LHCN-M2 (cell line): ENCODE results near the gene MYO1A. TPM values are rescaled to one million over a fixed set of nuclear protein-coding genes. Genes with fewer than 3 reads are reported as not detected.
A peak's percentile ranks its signal among the peaks of the same experiment; 100 is the strongest.
"Not testable (repeated sequence)": the region's sequence is repeated elsewhere in the genome, so short reads cannot be mapped to it uniquely, and the experiment has no call there.

Experiments
- DNase-seq: peaks from one replicate; pipeline ENCODE4 v3.0.0-alpha.2; 2012; ENCODE audit warnings: low read depth
- total RNA-seq: library from RNA; depleted of rRNA; stranded (reverse); fragments of >200 nt; gene quantifications from 2 replicates; pipeline ENCODE4 v1.2.3, GENCODE V29; 2014

MYO1A gene
- total RNA-seq, 1 experiment from 2014 or later, result 0.06 TPM

DNA sequence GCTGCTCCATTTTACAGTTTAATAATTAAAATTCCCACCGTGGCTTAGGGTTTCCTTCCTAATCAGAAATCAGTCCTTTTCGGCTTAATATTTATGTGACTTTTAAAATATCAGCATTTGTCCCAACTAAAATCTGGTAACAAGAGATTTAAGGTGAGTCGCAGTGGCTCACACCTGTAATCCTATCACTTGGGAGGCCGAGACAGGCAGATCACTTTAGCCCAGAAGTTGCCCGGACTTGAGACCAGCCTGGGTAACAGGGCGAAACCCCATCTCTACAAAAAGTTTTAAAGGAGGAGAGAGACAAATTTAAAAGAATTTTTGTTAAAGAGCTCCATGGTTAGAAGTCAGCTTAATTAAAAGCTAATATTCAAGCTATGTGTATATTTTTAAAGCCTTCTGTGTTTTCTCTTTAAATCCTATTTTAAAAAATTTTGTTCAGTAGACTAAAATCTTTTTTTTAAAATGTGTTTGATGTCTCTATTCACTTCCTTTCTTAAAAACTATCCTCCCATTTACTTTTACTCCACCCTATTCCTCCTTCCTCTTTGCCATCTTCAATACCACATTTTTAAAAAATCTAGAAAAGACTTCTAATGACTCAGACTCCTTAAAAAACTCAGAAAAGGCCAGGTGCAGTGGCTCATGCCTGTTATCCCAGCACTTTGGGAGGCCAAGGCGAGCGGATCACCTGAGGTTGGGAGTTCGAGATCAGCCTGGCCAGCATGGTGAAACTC lies 29.8 kb downstream of the MYO1A start:
- DNase-seq, result no peak

DNA sequence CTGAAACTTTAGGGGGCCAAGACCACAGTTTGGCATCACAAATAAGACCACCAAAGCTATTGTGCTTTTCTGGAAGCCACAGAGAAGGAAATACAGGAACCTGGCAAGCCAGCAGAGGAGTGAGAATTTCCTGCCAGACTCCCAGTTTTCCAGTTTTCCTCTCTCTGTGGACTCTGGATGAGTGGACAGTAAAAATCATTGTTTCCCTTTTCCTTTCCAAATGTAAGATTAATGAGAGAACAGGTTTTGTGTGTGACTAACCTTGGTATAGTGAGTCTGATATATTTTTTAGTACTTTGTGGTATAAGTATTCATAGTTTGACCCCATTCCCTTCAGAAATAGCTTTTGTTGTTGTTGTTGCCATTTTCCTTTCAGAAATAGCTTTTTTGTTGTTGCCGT lies 31.0 kb downstream of the MYO1A start:
- DNase-seq, result peak; percentile 50

- DNase-seq, result not testable (repeated sequence)
Observed at GRCh38 chr12:57018353-57018752, 31.6 kb downstream of the MYO1A start.

DNA sequence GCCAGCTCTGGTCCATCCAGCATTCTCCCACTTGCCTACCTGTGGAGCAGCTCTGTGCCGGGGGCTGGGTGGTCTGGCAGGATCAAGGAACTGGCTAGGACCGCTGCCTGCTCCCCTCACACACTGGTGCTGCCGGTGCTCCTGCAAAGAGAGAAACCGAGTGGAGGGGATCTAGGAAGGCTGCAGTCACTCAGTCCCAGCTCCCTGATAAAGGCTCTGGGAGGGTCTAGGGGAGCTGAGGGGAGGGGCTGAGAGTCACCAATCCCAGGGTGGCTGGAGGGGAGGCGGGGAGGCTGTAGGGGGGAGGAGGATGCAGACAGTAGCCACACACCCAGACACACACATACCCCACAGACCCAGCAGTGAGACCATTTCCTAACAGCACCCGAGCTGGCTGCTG lies 33.6 kb downstream of the MYO1A start, which contains the start of gene TAC3:
Gene TAC3 (minus strand): TSS at position 182 of the 400 bp plus-strand sequence. CDS start 732 bp downstream, outside the sequence.
- no peak for DNase-seq

GRCh38 chr12:57012600-57013465 lies 37.1 kb downstream of the MYO1A start:
- no peak for DNase-seq

DNA sequence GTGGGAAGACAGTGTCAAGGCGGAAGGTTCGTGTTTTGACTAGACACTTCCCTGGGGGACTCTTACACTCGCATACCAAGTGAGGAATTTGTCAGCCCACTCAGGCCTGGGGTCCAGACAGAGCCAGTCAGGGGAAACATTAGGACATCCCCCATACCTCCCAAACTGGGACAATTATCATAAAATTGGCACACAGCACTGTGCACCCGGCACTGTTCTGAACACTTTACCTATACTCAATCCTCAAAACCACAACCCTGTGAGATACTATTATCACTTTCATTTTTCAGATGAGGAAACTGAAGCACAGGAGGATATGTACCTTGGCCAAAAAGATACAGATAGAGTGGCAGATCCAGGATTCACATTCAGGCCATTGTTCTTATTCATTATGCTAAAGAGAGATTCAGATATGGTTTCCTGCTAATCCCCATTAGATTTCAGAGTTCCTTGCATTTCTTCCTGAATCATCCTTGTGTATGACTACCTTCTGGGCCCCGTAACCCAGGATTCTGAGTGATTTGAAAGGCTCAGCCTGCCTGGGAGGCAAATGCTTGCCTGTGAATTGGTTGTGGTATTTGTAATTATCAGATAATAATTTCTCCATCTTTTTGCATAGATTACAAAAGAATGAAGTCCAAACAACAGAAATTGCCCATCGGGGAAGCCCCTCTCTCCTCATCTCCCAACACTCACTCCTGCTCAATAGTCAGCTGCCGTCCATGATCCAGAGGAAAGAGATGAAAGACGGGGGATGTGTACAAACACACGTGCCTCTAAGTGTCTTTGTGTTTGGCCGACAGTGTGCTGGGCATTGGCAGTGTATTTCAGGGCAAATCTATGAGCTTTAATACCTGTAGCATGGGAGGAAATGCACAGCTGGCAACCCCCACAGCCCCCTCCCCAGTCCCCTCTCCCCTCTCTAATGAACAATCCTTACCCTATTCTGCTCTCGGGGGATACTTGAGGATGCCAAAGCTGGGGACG lies 38.2 kb downstream of the MYO1A start:
- DNase-seq, result no peak

DNA sequence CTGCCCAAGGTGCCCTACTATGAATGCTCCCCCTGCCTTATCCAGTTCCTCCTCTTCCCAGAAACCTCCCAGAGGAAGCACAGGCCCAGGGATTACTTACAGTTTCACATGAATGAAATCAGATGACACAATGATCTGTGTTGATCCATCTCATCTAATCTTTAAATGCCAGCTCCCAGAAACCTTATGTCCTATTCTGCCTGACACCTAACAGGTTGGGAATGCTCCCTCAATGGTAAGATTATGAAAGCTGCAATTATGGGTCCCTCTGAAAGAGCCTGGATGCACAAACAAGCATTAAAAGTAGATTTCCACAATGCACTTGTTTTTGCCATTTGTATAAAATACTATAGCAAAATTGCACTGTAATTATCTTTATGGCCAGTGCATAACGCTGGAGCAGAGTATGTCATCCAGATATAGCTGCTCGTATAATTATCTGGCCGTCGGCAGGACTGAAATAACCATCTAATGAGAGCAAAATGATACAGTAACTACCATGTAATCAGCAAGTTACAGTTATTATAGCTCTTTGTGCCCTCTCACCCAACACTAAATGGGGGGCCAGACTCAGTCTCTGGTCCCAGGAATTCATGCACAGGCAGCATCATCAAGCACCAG lies 39.2 kb downstream of the MYO1A start:
- no peak for DNase-seq

DNA sequence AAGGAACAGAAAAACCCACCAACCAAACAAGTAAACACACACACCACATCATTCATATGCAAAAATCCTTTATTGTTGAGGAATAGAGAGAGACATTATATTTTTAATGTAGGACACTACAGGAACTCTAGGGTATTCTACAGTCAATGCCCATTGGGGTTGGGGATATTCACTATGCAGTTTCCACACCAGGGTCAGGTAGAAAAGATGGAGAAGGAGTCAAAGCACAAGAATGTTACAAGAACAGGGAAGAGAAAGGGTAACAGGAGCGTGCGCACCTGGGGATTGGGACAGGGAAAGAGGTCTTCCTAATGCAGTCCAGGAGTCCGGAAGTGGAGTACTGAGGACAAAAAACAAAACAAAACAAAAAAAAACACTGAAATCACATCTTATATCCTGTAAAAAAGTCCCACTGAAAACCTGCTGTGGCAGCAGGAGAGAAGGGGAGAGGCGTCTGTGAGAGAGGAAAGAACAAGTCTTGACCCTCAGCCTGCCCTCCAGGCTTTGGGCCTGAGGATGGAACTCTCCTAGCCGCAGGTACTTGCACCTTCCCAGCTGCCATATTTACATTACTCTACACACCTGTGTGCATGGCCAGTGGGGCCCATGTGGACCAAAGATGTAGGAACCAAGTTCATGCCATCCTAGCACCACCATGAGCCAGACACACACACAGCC lies 39.8 kb downstream of the MYO1A start:
- DNase-seq, result no peak

- DNase-seq, result peak; percentile 73
Observed at GRCh38 chr12:57008178-57008577, 41.8 kb downstream of the MYO1A start.

DNA sequence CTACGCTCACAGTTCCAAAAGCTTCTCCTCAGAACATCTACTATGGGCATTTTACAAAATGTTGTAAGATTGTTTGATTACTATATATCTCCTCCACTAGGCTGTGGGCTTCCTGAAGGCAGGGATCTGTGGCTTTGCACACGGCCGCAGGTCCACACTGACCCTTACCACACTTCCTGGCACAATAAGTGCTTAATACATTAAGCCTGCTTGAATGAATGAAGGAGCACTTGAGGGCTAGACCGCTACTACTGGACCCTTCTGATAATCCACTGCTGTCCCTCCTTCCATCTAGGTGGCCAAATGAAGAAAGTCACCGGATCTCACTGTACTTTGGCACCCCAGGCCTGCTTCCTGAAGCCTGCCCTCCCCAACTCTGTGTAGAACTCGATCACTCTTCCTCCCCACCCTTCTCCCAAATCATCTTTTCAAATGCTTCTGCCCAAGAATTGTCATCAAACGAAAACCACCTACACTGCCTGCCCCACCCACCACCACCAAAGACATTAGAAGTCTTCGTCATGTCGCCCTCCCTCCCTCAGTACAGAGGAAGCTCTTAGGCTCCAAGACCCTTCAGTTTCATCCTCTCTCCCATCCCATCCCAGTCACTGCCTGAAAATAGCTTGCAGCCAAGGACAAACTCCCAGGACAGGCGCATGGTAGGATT lies 43.0 kb downstream of the MYO1A start:
- DNase-seq, result no peak

DNA sequence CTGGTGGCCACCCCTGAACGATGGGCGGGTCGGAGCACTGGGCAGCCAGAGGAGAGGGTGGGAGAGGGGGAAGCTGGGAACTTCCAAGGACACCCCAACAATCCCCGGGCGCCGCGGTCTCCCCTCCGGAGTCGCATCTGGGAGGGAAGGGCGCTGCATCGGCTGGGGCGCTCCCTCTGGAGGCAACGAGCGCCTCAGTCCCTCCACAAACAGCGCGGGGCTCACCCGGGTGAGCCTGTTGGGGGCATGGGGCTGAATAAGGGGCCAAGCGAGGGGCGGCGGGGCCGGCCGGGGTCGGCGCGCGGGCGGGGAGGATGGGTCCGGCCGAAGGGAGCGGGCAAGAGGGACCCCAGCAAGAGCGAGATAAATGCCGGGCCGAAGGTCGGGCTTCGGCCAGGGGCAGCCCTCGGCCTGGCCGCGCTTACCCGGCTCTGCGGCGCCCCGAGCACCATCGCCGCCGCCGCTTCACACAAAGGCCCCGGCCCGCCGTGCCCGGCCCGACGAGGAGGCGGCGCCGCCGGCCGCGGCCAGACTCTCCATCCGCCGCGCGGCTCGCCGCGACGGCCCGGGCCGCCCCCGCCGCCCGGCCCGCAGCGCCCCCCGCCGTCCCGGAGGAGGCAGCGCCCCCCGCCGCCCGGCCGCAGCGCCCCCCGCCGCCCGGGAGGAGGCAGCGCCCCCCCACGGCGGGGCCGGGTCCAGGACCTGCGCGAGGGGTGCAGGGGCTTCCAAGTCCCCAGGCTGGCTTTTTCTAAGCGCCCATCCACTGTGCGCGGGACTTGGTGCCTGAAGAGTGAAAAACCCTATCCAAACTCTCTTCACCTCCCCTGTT lies 43.7 kb downstream of the MYO1A start, which contains the start of gene ZBTB39:
Gene ZBTB39 (minus strand): TSS at position 567 of the 829 bp plus-strand sequence. CDS start 1,629 bp downstream, outside the sequence.
- DNase-seq, result peak; percentile 49

- no peak for DNase-seq
Observed at GRCh38 chr12:57004651-57005050, 45.3 kb downstream of the MYO1A start.

DNA sequence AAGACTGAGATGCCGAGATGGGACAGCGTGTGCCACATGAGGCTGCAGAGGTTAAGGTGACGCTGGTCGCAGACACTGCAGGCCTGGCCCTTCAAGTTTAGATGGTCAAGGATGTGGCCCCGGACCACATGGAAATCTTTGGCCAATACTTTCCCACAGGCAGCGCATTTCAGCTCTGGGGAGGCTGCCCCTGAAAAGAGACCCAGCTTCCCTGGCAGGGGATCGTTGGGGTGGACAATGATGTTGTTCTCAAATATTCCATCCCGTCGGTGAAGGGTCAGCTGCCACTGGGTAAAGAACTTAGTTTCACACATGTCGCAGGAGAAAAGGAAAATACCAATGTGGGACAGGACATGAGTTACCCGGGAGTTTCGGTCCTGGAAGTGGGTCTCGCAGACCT lies 46.5 kb downstream of the MYO1A start:
- no peak for DNase-seq

DNA sequence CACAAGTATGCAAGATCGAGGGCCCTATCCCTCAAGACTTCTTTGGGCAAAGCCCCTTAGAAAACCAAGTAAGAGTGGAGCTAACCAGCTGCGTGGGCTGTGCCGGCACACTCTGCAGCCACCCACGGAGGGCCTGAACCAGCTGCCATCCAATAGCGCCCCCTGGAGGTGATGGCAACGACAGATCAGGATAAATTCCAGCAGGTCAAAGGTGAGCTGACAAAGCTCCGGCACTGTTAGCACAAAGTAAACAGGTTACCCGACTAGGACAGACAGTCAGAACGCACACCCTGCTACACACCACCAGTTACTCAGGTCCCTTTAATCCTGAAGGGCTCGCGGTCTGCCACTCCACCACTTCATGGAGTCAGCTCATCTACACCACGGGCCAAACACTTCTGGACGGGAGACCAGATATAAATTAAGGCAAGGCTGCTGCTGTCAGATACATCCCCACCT lies 48.5 kb downstream of the MYO1A start:
- peak; percentile 53 for DNase-seq

- DNase-seq, result no peak
Observed at GRCh38 chr12:57000393-57000792, 49.5 kb downstream of the MYO1A start.

GRCh38 chr12:56999456-56999855 lies 50.5 kb downstream of the MYO1A start:
- peak; percentile 47 for DNase-seq

DNA sequence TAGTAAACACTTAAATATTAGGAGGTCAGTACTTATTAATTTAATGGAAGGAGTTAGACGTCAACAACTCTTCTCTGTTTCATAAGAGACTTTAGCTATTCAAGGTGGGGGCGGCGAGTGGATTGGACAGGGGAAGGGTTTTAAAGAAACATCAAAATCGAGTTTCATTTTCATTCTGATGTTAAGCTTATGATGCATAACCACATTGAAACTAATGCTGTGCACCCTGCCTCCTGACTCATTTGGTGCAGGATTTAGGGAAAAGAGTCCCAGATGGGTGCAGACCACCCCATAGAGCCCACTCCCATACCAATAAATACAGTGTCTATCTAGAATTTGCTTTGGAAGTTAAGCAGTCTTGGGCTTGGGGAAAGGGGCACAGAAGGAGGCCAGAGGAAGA lies 50.9 kb downstream of the MYO1A start:
- no peak for DNase-seq

DNA sequence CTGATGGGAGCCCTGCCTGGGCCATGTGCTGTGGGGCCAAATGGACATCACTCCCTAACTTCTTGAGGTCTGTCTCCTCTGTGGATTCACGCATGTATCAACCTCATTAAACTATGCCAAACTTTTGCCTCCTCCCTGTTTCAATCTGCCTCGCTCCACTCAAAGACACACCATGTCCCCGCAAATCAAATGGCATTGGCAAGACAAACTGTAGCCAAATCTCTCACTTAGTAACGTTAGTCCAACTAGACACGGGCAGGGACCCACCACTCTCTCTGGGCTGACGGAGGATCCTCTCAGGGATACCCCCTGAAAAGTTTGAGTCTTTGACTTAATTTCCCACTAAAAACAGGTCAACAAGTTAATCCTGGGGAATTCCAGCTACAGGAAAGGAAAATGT lies 51.6 kb downstream of the MYO1A start:
- no peak for DNase-seq
